ENCODE results near the gene CD19.

DNA sequence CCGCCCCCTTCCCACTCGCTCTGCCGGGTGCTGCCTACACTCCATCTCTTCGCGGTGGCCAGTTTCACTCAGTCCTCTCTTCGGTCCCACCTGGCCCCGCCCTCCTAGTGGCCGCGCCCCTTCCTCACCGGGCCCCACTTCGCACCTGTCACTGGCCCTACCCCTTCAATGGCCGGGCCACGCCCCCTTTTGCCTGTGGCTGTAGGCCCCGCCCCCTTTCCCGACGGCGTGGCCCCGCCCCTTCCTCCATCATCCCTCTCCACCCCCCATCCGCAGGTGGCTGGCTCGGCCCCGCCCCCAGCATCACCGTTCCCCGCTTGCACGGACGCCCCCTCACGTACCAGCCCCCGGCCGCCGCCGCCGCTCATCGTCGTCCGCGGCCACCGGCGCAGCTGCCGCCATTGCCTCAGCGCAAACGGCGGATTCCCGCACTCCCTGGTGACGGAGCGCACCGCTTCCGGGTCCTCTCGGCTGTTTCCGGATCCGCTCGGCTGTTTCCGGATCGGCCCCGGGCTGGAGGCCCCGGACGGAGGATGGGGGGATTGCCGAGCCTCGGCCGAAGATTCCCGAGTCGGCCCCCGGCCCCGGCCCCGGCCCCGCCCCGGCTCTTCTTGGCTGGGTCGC lies 6.9 kb upstream of the CD19 start, which contains the start of gene RABEP2:
- TF ChIP-seq, protein P1, sequence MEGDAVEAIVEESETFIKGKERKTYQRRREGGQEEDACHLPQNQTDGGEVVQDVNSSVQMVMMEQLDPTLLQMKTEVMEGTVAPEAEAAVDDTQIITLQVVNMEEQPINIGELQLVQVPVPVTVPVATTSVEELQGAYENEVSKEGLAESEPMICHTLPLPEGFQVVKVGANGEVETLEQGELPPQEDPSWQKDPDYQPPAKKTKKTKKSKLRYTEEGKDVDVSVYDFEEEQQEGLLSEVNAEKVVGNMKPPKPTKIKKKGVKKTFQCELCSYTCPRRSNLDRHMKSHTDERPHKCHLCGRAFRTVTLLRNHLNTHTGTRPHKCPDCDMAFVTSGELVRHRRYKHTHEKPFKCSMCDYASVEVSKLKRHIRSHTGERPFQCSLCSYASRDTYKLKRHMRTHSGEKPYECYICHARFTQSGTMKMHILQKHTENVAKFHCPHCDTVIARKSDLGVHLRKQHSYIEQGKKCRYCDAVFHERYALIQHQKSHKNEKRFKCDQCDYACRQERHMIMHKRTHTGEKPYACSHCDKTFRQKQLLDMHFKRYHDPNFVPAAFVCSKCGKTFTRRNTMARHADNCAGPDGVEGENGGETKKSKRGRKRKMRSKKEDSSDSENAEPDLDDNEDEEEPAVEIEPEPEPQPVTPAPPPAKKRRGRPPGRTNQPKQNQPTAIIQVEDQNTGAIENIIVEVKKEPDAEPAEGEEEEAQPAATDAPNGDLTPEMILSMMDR (IDR thresholded peaks at IDR 0.05) = no peak
- TF ChIP-seq SIN3A (IDR thresholded peaks at IDR 0.05; ENCODE audit: borderline replicate concordance, insufficient read depth, low read depth, low read length) = 0 out of 2 replicates have a peak, but pooled peaks have one; percentile 56
- peak; percentile 62; the same call in 1 of the 2 replicates for TF ChIP-seq POLR2AphosphoS5 (IDR thresholded peaks at IDR 0.05; ENCODE audit: low read depth, low read length)
- TF ChIP-seq, protein P2, sequence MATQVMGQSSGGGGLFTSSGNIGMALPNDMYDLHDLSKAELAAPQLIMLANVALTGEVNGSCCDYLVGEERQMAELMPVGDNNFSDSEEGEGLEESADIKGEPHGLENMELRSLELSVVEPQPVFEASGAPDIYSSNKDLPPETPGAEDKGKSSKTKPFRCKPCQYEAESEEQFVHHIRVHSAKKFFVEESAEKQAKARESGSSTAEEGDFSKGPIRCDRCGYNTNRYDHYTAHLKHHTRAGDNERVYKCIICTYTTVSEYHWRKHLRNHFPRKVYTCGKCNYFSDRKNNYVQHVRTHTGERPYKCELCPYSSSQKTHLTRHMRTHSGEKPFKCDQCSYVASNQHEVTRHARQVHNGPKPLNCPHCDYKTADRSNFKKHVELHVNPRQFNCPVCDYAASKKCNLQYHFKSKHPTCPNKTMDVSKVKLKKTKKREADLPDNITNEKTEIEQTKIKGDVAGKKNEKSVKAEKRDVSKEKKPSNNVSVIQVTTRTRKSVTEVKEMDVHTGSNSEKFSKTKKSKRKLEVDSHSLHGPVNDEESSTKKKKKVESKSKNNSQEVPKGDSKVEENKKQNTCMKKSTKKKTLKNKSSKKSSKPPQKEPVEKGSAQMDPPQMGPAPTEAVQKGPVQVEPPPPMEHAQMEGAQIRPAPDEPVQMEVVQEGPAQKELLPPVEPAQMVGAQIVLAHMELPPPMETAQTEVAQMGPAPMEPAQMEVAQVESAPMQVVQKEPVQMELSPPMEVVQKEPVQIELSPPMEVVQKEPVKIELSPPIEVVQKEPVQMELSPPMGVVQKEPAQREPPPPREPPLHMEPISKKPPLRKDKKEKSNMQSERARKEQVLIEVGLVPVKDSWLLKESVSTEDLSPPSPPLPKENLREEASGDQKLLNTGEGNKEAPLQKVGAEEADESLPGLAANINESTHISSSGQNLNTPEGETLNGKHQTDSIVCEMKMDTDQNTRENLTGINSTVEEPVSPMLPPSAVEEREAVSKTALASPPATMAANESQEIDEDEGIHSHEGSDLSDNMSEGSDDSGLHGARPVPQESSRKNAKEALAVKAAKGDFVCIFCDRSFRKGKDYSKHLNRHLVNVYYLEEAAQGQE (IDR thresholded peaks at IDR 0.05; ENCODE audit: insufficient read depth in 1 of 2, low read depth in 2 of 2, low read length in 1 of 2) = no peak
- TF ChIP-seq TCF7L2 (IDR thresholded peaks at IDR 0.05; ENCODE audit: low read depth, low read length) = no peak
